GM23338 (cell line): ENCODE results near the gene MUTYH. TPM values are rescaled to one million over a fixed set of nuclear protein-coding genes. Genes with fewer than 3 reads are reported as not detected.

ENCODE experiments used
- ATAC-seq: fragments of 200-7000 bp; cut with Tn5 transposase; 3 replicates; pipeline ENCODE4 v1.9.1; 2020
- DNase-seq: peaks from one replicate; pipeline ENCODE4 v3.0.0-alpha.2; 2015; ENCODE audit warnings: low spot score
- H2AFZ ChIP-seq: fragments of 200-600 bp; sonication (generic); 2 replicates; pipeline ENCODE4 v1.8.0; 2016; ENCODE audit warnings: antibody characterized with exemption, mild to moderate bottlenecking, moderate library complexity
- H3F3A ChIP-seq: fragments of 200-600 bp; sonication (generic); replicated peaks from 2 replicates; pipeline ENCODE4 v1.8.0; 2017; ENCODE audit warnings: antibody characterized with exemption, mixed run types, low read depth
- H3K27ac ChIP-seq: fragments of 200-600 bp; sonication (generic); 2 replicates; pipeline ENCODE4 v1.6.1; 2016; ENCODE audit warnings: low read depth
- H3K27me3 ChIP-seq: fragments of 200-600 bp; sonication (generic); 2 replicates; pipeline ENCODE4 v1.8.0; 2016; ENCODE audit warnings: mild to moderate bottlenecking, mixed run types, moderate library complexity; ENCODE audit not compliant: insufficient read depth
- H3K36me3 ChIP-seq: fragments of 200-600 bp; sonication (generic); 2 replicates; pipeline ENCODE4 v1.8.0; 2016; ENCODE audit warnings: mild to moderate bottlenecking; ENCODE audit not compliant: insufficient read depth
- H3K4me1 ChIP-seq: fragments of 200-600 bp; sonication (generic); 2 replicates; pipeline ENCODE4 v1.8.0; 2016; ENCODE audit warnings: mild to moderate bottlenecking, moderate library complexity; ENCODE audit not compliant: insufficient read depth
- H3K4me2 ChIP-seq: fragments of 200-600 bp; sonication (generic); 2 replicates; pipeline ENCODE4 v1.7.1; 2017; ENCODE audit warnings: mixed run types
- H3K4me3 ChIP-seq: fragments of 200-600 bp; sonication (generic); 2 replicates; pipeline ENCODE4 v1.6.1; 2016; ENCODE audit warnings: mixed run types
- H3K79me2 ChIP-seq: fragments of 200-600 bp; sonication (generic); replicated peaks from 2 replicates; pipeline ENCODE4 v1.8.0; 2017; ENCODE audit warnings: mild to moderate bottlenecking; ENCODE audit not compliant: insufficient read depth
- H3K9me2 ChIP-seq: fragments of 200-600 bp; sonication (generic); 2 replicates; pipeline ENCODE4 v1.8.0; 2017; ENCODE audit not compliant: insufficient read depth
- H4K20me1 ChIP-seq: fragments of 200-600 bp; sonication (generic); replicated peaks from 2 replicates; pipeline ENCODE4 v1.8.0; 2017; ENCODE audit warnings: mild to moderate bottlenecking; ENCODE audit not compliant: insufficient read depth
- H3K27ac Mint-ChIP-seq: 2 replicates; pipeline ENCODE4 v1.8.0; 2020; ENCODE audit warnings: inconsistent platforms, mild to moderate bottlenecking, moderate library complexity, mixed read lengths
- H3K27me3 Mint-ChIP-seq: 3 replicates; pipeline ENCODE4 v1.8.0; 2022; ENCODE audit warnings: low read depth, mild to moderate bottlenecking, moderate library complexity, mixed read lengths, inconsistent platforms; ENCODE audit not compliant: insufficient read depth, poor library complexity
- H3K36me3 Mint-ChIP-seq: 3 replicates; pipeline ENCODE4 v1.8.0; 2021; ENCODE audit warnings: low read depth, mild to moderate bottlenecking, inconsistent platforms, moderate library complexity, mixed read lengths
- H3K4me1 Mint-ChIP-seq: 3 replicates; pipeline ENCODE4 v1.8.0; 2020; ENCODE audit warnings: mild to moderate bottlenecking, inconsistent platforms, mixed read lengths
- H3K4me3 Mint-ChIP-seq: 3 replicates; pipeline ENCODE4 v1.8.0; 2021; ENCODE audit warnings: moderate library complexity, mild to moderate bottlenecking, inconsistent platforms, mixed read lengths
- H3K9me3 Mint-ChIP-seq: 3 replicates; pipeline ENCODE4 v1.8.0; 2020; ENCODE audit warnings: moderate library complexity, mild to moderate bottlenecking, inconsistent platforms, mixed read lengths
- CREB1 ChIP-seq: fragments of 250-450 bp; sonication (Bioruptor Pico); IDR thresholded peaks from 2 replicates; pipeline ENCODE4 v1.5.0; 2020; ENCODE audit warnings: low read depth, mild to moderate bottlenecking, moderate library complexity
- CTCF ChIP-seq, 2 experiments: fragments of 200-600 bp in 1 of 2; sonication (generic) in 1 of 2; conservative IDR thresholded peaks; 2 replicates each; pipeline versions ENCODE4 v1.5.1 to v1.6.1; 2016 to 2017; ENCODE audit warnings: antibody characterized with exemption in 2 of 2, low read depth in 2 of 2, mild to moderate bottlenecking in 2 of 2, moderate library complexity in 1 of 2
- EZH2phosphoT487 ChIP-seq: fragments of 200-600 bp; sonication (generic); IDR thresholded peaks from one replicate; pipeline ENCODE4 v1.8.1; 2018; ENCODE audit warnings: antibody characterized with exemption; ENCODE audit not compliant: unreplicated experiment
- JUNB ChIP-seq: IDR thresholded peaks from one replicate; pipeline ENCODE4 v1.6.1; 2016; ENCODE audit warnings: antibody characterized with exemption; ENCODE audit not compliant: unreplicated experiment
- NANOG ChIP-seq: IDR thresholded peaks from 2 replicates; pipeline ENCODE4 v1.6.1; 2016; ENCODE audit warnings: antibody characterized with exemption, borderline replicate concordance
- POLR2AphosphoS5 ChIP-seq: IDR thresholded peaks from 2 replicates; pipeline ENCODE4 v1.6.1; 2016; ENCODE audit warnings: antibody characterized with exemption, low read depth
- ZNF331 ChIP-seq: fragments of 250-450 bp; sonication (Bioruptor Pico); IDR thresholded peaks from 2 replicates; pipeline ENCODE4 v1.5.0; 2020; ENCODE audit warnings: low read depth, mild to moderate bottlenecking, moderate library complexity
- ZNF462 ChIP-seq: fragments of 250-450 bp; sonication (Bioruptor Pico); IDR thresholded peaks from 2 replicates; pipeline ENCODE4 v1.5.0; 2020; ENCODE audit warnings: mild to moderate bottlenecking, moderate library complexity
- polyA plus RNA-seq: library from polyadenylated mRNA; unstranded; fragments of >200 nt; fragmentation: Nextera tagmentation; extraction: Ambion mirVana; gene quantifications from 2 replicates; pipeline ENCODE4 v1.2.1, GENCODE V29; 2016
- total RNA-seq: library from RNA; depleted of rRNA; stranded (reverse); fragments of >200 nt; shearing (Covaris generic); gene quantifications from 2 replicates; pipeline ENCODE4 v1.2.3, GENCODE V29; 2014

Gene MUTYH
- total and polyA plus RNA-seq, 2 experiments from 2014 or later: 47.9 to 67.4 TPM

- H3K36me3 Mint-ChIP-seq: peaks cover 46% of the 10 kb centered on the region; the same call in 2 of the 3 replicates
- TF ChIP-seq NANOG (no peak), CTCF (conservative IDR thresholded peaks at IDR 0.05; ENCODE audit: low read depth in 2 of 2) (peak in 1 of 2 experiments; percentile 25; a peak in 1 of 4 replicates), ZNF331 (CRISPR knock-in tag) (no peak), POLR2AphosphoS5 (peak; percentile 37; the same call in 1 of the 2 replicates)
- Histone ChIP-seq H4K20me1 (no peaks in the 10 kb centered on the region; the same call in 1 of the 2 replicates), H3F3A (peaks cover 12% of the 10 kb centered on the region), H3K36me3 (peaks cover 3% of the 10 kb centered on the region; the same call in 1 of the 2 replicates), H3K4me2 (peak overlapping the region; percentile 91), H3K9me2 (no peaks in the 10 kb centered on the region), H3K79me2 (peaks cover 14% of the 10 kb centered on the region), H3K4me1 (peaks cover 23% of the 10 kb centered on the region), H3K27me3 (no peaks in the 10 kb centered on the region), H3K4me3 (peak overlapping the region; percentile 71), H3K27ac (peak overlapping the region; percentile 88; the same call in 1 of the 2 replicates), H2AFZ (no peak overlapping the region)
- peak overlapping the region; percentile 83 for H3K4me3 Mint-ChIP-seq
- H3K27me3 Mint-ChIP-seq: peaks cover 24% of the 10 kb centered on the region
- peaks cover 5% of the 10 kb centered on the region; the same call in 2 of the 3 replicates for H3K9me3 Mint-ChIP-seq
- peak; percentile 46 for DNase-seq
- peak; percentile 12 for ATAC-seq
- H3K4me1 Mint-ChIP-seq: peaks cover 37% of the 10 kb centered on the region
- peak overlapping the region; percentile 74; the same call in 1 of the 2 replicates for H3K27ac Mint-ChIP-seq
Observed at GRCh38 chr1:45327644-45328515, 12.4 kb downstream of the MUTYH start.

- H3K27me3 ChIP-seq: no peaks in the 10 kb centered on the region
- peaks cover 14% of the 10 kb centered on the region for H3K79me2 ChIP-seq
- peaks cover 12% of the 10 kb centered on the region for H3F3A ChIP-seq
- peak within 1 kb of the TSS; percentile 83 for H3K4me3 Mint-ChIP-seq
- H4K20me1 ChIP-seq: no peaks in the 10 kb centered on the region; the same call in 1 of the 2 replicates
- peaks cover 25% of the 10 kb centered on the region for H3K27me3 Mint-ChIP-seq
- peak; percentile 74 for ATAC-seq
- peak within 1 kb of the TSS; percentile 84 for H3K27ac ChIP-seq
- H3K27ac Mint-ChIP-seq: peak within 1 kb of the TSS; percentile 90
- H3K9me2 ChIP-seq: no peaks in the 10 kb centered on the region
- peak; percentile 95 for DNase-seq
- H3K9me3 Mint-ChIP-seq: peaks cover 5% of the 10 kb centered on the region; the same call in 2 of the 3 replicates
- peaks cover 40% of the 10 kb centered on the region; the same call in 2 of the 3 replicates for H3K36me3 Mint-ChIP-seq
- H3K4me1 Mint-ChIP-seq: peaks cover 45% of the 10 kb centered on the region
- H2AFZ ChIP-seq: no peak within 1 kb of the TSS
- peak within 1 kb of the TSS; percentile 71 for H3K4me3 ChIP-seq
- H3K4me1 ChIP-seq: peaks cover 33% of the 10 kb centered on the region
- peak within 1 kb of the TSS; percentile 91 for H3K4me2 ChIP-seq
- H3K36me3 ChIP-seq: peaks cover 3% of the 10 kb centered on the region; the same call in 1 of the 2 replicates
- TF ChIP-seq CREB1 (CRISPR knock-in tag): peak; percentile 52
- TF ChIP-seq JUNB: no peak
- TF ChIP-seq POLR2AphosphoS5: peak; percentile 98
- TF ChIP-seq ZNF462 (CRISPR knock-in tag): no peak
- no peak for TF ChIP-seq EZH2phosphoT487
Observed at GRCh38 chr1:45326627-45327623, 13.3 kb downstream of the MUTYH start, which contains the start of gene HPDL. TSS of gene HPDL (plus strand) at chr1:45326895. CDS start at chr1:45327149, 254 bp downstream.
